NT2/D1 (cell line): ENCODE data around the gene GPSM3.

ENCODE experiments used
- DNase-seq: peaks from one replicate; pipeline ENCODE4 v3.0.0-alpha.2; 2011; ENCODE audit warnings: low read depth, low spot score
- H3K27me3 ChIP-seq: 2 replicates; pipeline ENCODE4 v1.6.0; 2011; ENCODE audit warnings: mild to moderate bottlenecking; ENCODE audit not compliant: insufficient read length, insufficient read depth
- H3K36me3 ChIP-seq: 2 replicates; pipeline ENCODE4 v1.6.1; 2011; ENCODE audit warnings: mild to moderate bottlenecking, low read length, mixed read lengths; ENCODE audit not compliant: insufficient read depth, insufficient read length
- H3K4me1 ChIP-seq: 2 replicates; pipeline ENCODE4 v1.5.1; 2011; ENCODE audit not compliant: insufficient read depth, insufficient read length
- H3K4me3 ChIP-seq: 2 replicates; pipeline ENCODE4 v1.5.1; 2011; ENCODE audit warnings: low read depth; ENCODE audit not compliant: insufficient read length
- H3K9ac ChIP-seq: 2 replicates; pipeline ENCODE4 v1.6.0; 2011; ENCODE audit warnings: low read depth; ENCODE audit not compliant: insufficient read length
- H3K9me3 ChIP-seq: 2 replicates; pipeline ENCODE4 v1.5.1; 2011; ENCODE audit warnings: mild to moderate bottlenecking, low read length; ENCODE audit not compliant: insufficient read depth
- SUZ12 ChIP-seq: IDR thresholded peaks from 2 replicates; pipeline ENCODE4 v1.6.1; 2011; ENCODE audit not compliant: insufficient read length, insufficient read depth; ENCODE audit errors: extremely low read depth
- YY1 ChIP-seq: IDR thresholded peaks from 2 replicates; pipeline ENCODE4 v1.6.1; 2011; ENCODE audit not compliant: insufficient read length, insufficient read depth
- ZNF274 ChIP-seq: IDR thresholded peaks from 2 replicates; pipeline ENCODE4 v1.6.1; 2011; ENCODE audit warnings: mild to moderate bottlenecking, low read depth, low read length

GPSM3 gene

DNA sequence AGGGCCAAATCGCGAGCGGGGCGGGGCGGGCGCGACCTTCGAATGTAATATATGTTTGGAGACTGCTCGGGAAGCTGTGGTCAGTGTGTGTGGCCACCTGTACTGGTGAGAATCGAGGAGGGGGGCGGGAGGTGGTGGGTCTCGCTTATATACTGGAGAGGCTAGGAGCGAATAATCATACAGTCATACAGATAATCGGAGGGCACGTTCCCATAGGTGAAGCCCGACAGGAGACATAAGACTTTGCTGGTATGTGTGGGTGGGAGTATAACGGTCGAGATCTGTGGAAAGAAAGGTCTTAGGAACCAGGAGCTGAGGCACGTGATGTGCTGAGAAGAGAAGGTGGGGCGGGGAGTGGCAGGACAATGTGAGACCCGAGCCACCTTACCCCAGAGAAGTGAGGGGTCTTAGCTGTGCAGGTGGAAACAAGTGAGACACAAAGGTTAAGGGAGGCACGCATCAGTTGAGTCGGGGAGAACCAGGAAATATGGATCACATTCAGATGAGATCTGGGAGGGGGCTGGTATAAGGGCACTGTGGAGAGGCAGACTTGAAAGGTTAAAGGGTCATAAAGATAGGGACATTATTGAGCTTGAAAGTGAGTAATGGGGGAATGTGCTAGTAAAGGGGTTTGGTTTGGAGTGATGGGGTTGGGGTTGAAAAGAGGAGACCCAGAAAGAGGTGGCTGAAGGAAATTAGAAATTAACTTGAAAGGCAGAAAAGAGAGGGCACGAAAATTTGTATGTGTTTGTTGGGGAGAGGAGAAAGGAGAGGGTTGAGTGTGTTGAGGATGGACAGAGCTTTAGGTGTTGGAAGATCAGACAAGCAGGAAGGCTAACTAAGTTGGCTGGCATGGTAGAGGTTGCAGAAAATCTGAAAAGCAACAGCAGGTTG lies 13.6 kb downstream of the GPSM3 start:
- DNase-seq, result no peak
- H3K9me3 ChIP-seq, result no peaks in the 10 kb centered on the region
- TF ChIP-seq SUZ12 (no peak), YY1 (no peak), ZNF274 (no peak)
- peak overlapping the region; percentile 80 for H3K9ac ChIP-seq
- H3K27me3 ChIP-seq, result no peaks in the 10 kb centered on the region
- H3K36me3 ChIP-seq, result peaks cover 40% of the 10 kb centered on the region
- H3K4me3 ChIP-seq, result peak overlapping the region; percentile 69
- peaks cover 3% of the 10 kb centered on the region for H3K4me1 ChIP-seq

DNA sequence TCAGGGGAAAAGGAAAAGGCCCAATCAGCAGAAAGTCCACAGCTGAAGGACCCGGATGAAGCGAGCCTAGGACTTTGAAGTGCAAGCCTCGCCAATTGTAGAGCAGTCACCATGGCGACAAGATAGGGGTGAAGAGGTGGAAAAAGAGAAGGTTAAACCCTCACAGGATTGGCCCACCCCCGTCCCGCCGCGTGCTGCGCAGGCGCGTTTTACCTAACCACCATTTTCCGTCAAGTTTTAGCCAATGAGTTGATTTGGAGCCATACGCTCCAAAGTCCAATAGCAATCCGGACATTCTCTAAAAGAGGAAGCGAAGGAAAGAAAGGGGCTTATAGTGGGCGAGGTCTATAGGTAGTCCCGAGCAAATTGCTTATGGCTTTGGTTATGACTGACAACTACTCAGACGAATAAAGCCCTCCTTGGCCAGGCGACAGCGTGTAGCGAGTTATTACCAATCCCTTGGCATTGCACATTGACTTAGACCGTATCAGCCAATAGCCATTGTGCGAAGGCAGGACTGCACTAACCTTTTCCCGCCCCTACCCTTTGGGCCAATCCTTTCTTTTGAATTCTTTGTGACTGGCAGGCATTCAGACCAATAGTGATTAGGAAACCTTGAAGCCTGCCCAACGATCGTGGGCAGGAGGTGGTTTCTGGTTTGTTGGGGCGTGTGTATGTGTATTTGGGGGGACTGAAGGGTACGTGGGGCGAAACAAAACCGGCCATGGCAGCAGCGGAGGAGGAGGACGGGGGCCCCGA lies 14.5 kb downstream of the GPSM3 start, which contains the start of gene RNF5:
Gene RNF5 (plus strand): TSS at position 618 of the 759 bp plus-strand sequence. CDS start 107 bp downstream, at position 725.
- no peaks in the 10 kb centered on the region for H3K27me3 ChIP-seq
- no peak for TF ChIP-seq ZNF274
- TF ChIP-seq SUZ12, result no peak
- no peak for TF ChIP-seq YY1
- H3K4me1 ChIP-seq, result peaks cover 3% of the 10 kb centered on the region
- DNase-seq, result peak; percentile 96
- peaks cover 42% of the 10 kb centered on the region for H3K36me3 ChIP-seq
- H3K9me3 ChIP-seq, result no peaks in the 10 kb centered on the region
- peak within 1 kb of the TSS; percentile 69 for H3K4me3 ChIP-seq
- peak within 1 kb of the TSS; percentile 80 for H3K9ac ChIP-seq

DNA sequence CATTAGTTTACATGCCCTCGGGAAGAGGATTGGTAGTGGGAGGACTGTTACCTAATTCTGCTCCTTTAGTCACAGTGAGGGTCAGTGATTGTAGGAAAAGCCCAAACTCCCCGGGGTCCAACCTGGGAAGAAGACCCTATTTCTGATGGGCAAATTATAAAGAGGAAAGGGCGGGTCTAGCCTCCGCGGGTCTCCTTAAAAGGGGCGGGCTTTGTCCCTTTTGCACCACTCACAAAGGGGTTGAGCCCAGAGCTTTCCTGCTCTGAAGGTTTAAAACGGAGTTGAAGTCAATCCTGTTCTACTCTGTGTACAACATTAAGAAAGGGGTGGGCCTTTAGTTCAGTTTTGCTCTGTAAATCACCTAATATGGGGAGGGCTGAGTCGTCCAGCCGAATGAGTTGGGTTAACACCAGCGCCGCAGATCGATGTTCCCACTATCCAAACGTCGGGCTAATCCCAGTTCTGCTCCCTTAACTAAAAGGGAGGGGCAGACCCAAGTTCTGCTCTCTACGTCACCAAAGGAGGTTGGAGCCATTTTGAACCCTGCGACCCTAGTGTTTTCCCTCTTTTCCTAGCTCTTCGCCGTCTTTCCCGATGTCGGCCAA lies 15.2 kb downstream of the GPSM3 start:
- Histone ChIP-seq H3K27me3 (no peaks in the 10 kb centered on the region), H3K4me1 (no peaks in the 10 kb centered on the region), H3K36me3 (peaks cover 41% of the 10 kb centered on the region), H3K9me3 (no peaks in the 10 kb centered on the region), H3K9ac (peak overlapping the region; percentile 76), H3K4me3 (peak overlapping the region; percentile 69)
- DNase-seq, result no peak
- TF ChIP-seq ZNF274, result no peak
- TF ChIP-seq SUZ12, result no peak
- TF ChIP-seq YY1, result no peak

DNA sequence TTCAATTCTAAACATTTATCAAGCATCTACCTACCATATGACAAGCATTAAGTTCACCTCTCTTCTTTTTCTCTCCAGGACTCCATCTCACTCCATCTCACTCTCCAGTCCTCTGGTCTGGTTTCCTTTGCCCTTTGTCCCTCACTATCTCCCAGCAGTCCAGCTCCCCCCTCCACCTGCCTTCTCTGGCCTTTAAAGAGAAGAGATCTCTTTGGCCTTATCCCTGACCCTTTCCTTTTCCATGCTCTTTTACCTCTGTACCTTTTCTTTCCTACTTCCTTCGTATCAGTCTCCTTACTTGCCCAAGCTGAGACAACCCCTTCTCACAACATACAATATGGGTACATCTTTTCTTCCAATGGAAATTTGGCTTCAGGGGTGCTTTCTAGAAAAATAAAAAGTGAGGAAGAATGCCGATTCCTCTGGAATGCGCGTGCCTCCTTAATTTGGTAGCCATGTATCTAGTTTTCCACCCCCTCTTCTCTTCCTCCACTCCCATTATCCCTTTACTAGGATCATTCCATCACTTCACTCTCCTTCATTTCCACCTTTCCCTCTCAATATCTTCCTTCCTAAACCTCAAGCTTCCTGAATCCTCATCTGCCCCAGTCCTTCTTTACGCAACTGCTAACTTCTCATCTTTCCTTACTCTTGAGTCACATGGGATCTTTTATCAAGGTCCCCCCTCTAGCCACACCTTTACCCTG lies 15.8 kb downstream of the GPSM3 start:
- peaks cover 39% of the 10 kb centered on the region for H3K36me3 ChIP-seq
- no peak for DNase-seq
- H3K4me3 ChIP-seq, result peak overlapping the region; percentile 69
- TF ChIP-seq ZNF274 (no peak), SUZ12 (no peak), YY1 (no peak)
- H3K27me3 ChIP-seq, result no peaks in the 10 kb centered on the region
- peak overlapping the region; percentile 76 for H3K9ac ChIP-seq
- no peaks in the 10 kb centered on the region for H3K4me1 ChIP-seq
- no peaks in the 10 kb centered on the region for H3K9me3 ChIP-seq

DNA sequence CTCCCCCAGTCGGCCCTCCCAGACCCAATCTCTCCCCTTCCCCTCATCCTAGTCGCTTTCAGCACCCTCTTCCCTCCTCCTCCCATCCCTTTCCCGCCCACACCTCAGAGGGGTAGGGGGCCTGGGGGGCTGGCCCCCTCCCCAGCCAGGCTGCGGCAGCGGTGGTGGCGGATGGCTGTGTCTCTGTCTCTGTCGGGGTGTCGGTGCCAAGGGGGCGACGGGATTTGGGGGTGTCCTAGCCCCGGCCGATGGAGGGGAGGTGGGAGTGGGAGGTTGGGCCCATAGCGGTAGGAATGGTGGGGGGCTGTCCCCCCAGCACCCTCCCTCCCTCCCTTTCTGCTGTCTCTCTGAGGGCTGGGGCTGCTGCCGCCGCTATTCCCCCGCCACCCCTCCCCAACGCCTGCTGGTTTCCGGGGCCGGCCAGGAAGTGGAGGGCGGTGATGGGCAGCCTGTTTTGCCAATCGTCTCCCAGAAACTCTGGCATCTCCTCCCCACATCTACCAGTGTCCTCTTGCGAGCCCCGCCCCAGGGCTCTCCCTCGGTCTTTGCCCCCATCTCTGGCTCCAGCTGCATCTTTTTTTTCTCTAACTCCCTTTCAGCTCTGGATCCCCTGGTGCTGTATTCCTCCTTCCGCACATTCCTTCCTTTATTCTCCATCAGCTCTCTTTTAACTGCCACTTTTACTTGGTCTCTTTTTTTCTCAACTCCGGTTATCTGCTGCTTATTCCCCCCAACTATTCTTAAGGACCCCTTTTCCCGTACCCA lies 16.6 kb downstream of the GPSM3 start, which contains the start of gene AGPAT1:
Gene AGPAT1 (minus strand): TSS at position 374 of the 765 bp plus-strand sequence. CDS start 4,588 bp downstream, outside the sequence.
- Histone ChIP-seq H3K4me3 (peak within 1 kb of the TSS; percentile 87), H3K36me3 (peaks cover 39% of the 10 kb centered on the region), H3K9ac (peak within 1 kb of the TSS; percentile 95), H3K9me3 (no peaks in the 10 kb centered on the region), H3K27me3 (no peaks in the 10 kb centered on the region), H3K4me1 (no peaks in the 10 kb centered on the region)
- TF ChIP-seq YY1 (no peak), ZNF274 (no peak), SUZ12 (no peak)
- DNase-seq, result peak; percentile 89

DNA sequence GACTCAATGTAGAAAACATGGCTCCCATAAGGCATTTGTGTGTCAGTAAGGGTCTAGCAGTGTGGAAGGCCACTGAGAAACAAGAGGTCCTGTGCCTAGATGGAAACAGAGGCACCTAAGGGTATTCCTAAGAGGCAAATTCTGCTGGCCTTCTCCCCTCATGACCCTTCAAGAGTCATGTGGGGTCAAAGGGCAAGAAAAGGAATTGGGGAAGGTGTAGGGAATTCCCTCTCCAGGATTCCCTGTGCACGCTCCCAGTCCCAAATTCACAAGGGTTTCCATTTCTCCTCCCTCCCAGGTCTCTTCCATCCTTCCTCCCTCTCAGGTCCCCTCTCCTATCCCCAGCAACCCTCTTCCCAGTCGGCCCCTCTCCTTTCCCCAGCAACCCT lies 17.1 kb downstream of the GPSM3 start:
- Histone ChIP-seq H3K4me1 (no peaks in the 10 kb centered on the region), H3K27me3 (no peaks in the 10 kb centered on the region), H3K9me3 (no peaks in the 10 kb centered on the region), H3K4me3 (peak overlapping the region; percentile 87), H3K36me3 (peaks cover 43% of the 10 kb centered on the region), H3K9ac (peak overlapping the region; percentile 95)
- DNase-seq, result no peak
- TF ChIP-seq ZNF274, result no peak
- no peak for TF ChIP-seq SUZ12
- TF ChIP-seq YY1, result no peak
